Fibroblast of the aortic adventitia (primary cell): ENCODE results near the gene HPGDS. TPM values are rescaled to one million over a fixed set of nuclear protein-coding genes. Genes with fewer than 3 reads are reported as not detected.
"Not testable (repeated sequence)": the region's sequence is repeated elsewhere in the genome, so short reads cannot be mapped to it uniquely, and the experiment has no call there.

Source experiments
- DNase-seq: peaks from one replicate; pipeline ENCODE4 v3.0.0-alpha.2; 2010; ENCODE audit warnings: low read depth
- H3K4me3 ChIP-seq: 2 replicates; pipeline ENCODE4 v1.5.1; 2011; ENCODE audit warnings: low read depth, mild to moderate bottlenecking, control low read depth, low read length, moderate library complexity
- CTCF ChIP-seq: IDR thresholded peaks from 2 replicates; pipeline ENCODE4 v1.5.1; 2011; ENCODE audit warnings: mild to moderate bottlenecking, low read length, control low read depth, inconsistent platforms; ENCODE audit not compliant: insufficient read depth
- total RNA-seq: library from RNA; depleted of rRNA; stranded (reverse); fragments of >200 nt; gene quantifications from 2 replicates; pipeline ENCODE4 v1.2.3, GENCODE V29; 2012; ENCODE audit warnings: low replicate concordance

Gene HPGDS
- total RNA-seq: not detected in 2 replicates

DNA sequence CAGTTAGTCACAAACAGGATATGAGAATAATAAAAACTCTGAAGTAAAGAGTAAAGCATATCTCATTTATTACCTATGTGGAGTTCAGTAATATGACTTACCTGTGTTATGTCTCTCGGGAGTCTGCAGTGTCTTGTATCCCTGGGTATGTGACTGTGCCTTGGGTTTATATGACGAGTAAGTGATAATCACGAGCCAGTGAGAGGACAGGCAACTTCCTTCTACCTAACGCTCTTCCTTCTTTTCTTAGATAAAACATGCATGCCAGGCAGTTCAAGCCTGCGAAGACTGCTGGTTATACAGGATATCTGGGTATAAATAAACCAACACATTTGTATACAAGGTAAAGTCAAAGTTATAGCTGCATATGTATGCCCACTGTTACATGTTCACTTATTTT is at the start of gene HPGDS:
TSS of gene HPGDS (minus strand) at position 143 of the 400 bp plus-strand sequence. CDS start 8,207 bp downstream, outside the sequence.
- no peak within 1 kb of the TSS for H3K4me3 ChIP-seq
- DNase-seq: no peak
- TF ChIP-seq CTCF: no peak

- peak; percentile 63 for TF ChIP-seq CTCF
- peak; percentile 34 for DNase-seq
- H3K4me3 ChIP-seq: no peak overlapping the region
Measured at GRCh38 chr4:94390804-94391410, 48.3 kb upstream of the HPGDS start.

- DNase-seq: no peak
- no peak for TF ChIP-seq CTCF
- no peak overlapping the region for H3K4me3 ChIP-seq
Measured at GRCh38 chr4:94389595-94390267, 47.1 kb upstream of the HPGDS start.

GRCh38 chr4:94387965-94388364 is 45.3 kb upstream of the HPGDS start:
- not testable (repeated sequence) for DNase-seq, H3K4me3 ChIP-seq

GRCh38 chr4:94385452-94385851 is 42.8 kb upstream of the HPGDS start:
- not testable (repeated sequence) for DNase-seq, H3K4me3 ChIP-seq

DNA sequence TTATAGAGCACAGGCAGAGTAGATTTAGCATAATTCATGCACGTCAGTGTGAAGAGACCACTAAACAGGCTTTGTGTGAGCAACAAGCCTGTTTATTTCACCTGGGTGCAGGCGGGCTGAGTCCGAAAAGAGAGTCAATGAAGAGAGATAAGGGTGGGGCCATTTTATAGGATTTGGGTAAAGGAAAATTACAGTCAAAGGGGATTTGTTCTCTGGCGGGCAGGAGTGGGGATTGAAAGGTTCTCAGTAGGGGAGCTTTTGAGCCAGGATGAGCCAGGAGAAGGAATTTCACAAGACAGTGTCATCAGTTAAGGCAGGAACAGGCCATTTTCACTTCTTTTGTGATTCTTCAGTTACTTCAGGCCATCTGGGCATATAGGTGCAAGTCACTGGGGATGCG is 40.3 kb upstream of the HPGDS start:
- not testable (repeated sequence) for H3K4me3 ChIP-seq, DNase-seq

DNA sequence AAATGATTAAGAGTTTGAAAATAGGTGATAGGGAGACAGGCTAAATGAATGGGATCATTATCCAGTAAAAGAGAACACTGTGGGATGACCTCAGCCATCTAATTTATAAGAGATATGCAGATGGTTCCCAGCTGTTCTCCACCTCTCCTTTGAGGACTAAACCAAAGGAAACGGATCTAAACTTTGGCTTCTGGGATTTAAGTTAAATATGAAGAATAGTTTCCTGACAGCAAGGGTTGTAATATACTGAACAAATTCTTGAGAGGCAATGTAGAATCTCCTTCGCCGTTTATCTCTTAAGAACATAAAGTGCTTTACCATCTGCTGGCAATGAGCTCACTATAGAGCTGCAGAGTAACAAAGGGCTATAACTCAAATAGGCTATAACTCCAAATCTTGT is 35.4 kb upstream of the HPGDS start:
- no peak for DNase-seq
- no peak for TF ChIP-seq CTCF
- H3K4me3 ChIP-seq: no peak overlapping the region

DNA sequence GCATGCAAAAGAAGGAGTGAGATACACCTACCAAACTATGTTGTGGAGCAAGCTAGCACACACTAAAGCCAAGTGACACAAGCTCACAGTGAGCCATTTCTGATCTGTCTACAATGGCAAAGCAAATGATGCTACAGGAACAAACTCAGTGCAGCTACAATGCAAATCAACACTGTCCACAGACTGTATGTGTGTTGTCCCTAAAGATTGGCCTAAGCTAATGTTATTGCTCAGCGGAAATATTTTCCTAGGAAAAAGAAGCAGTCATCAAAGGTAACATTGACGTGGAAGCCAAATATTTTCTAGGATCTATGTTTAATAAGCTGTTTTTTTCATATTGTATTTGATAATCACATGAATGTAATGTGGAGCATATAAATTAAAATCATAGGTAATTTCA is 34.7 kb upstream of the HPGDS start:
- no peak for TF ChIP-seq CTCF
- DNase-seq: no peak
- no peak overlapping the region for H3K4me3 ChIP-seq
